DND-41 (cell line): ENCODE measurements around the gene EXT2.

ENCODE experiments used
- ATAC-seq: fragments of 200-7000 bp; cut with Tn5 transposase; 3 replicates; pipeline ENCODE4 v1.9.1; 2021; ENCODE audit warnings: low read depth; ENCODE audit not compliant: insufficient read depth
- DNase-seq: peaks from one replicate; pipeline ENCODE4 v3.0.0-alpha.2; 2020
- H2AFZ ChIP-seq: 2 replicates; pipeline ENCODE4 v1.6.0; 2012; ENCODE audit warnings: low read depth, low read length
- H3K27ac ChIP-seq: 2 replicates; pipeline ENCODE4 v1.5.1; 2012; ENCODE audit warnings: low read length, inconsistent platforms
- H3K27me3 ChIP-seq: fragments of 200-600 bp; sonication (generic); 2 replicates; pipeline ENCODE4 v1.6.0; 2012; ENCODE audit warnings: low read length, mild to moderate bottlenecking, inconsistent platforms; ENCODE audit not compliant: insufficient read depth, poor library complexity
- H3K36me3 ChIP-seq: 2 replicates; pipeline ENCODE4 v1.5.1; 2012; ENCODE audit warnings: low read length, inconsistent platforms; ENCODE audit not compliant: insufficient read depth
- H3K4me1 ChIP-seq: 2 replicates; pipeline ENCODE4 v1.5.1; 2012; ENCODE audit warnings: mild to moderate bottlenecking, low read length; ENCODE audit not compliant: insufficient read depth
- H3K4me2 ChIP-seq: 2 replicates; pipeline ENCODE4 v1.6.0; 2012; ENCODE audit warnings: mild to moderate bottlenecking, moderate library complexity, low read length, inconsistent platforms; ENCODE audit not compliant: insufficient read depth
- H3K4me3 ChIP-seq, 2 experiments: fragments of 200-600 bp in 1 of 2; shearing (Covaris generic) in 1 of 2; 2 replicates each; pipeline ENCODE4 v1.5.1; 2012 to 2016; ENCODE audit warnings: inconsistent platforms in 2 of 2, low read length in 2 of 2, mild to moderate bottlenecking in 2 of 2, low read depth in 1 of 2, moderate library complexity in 1 of 2
- H3K79me2 ChIP-seq: 2 replicates; pipeline ENCODE4 v1.6.0; 2012; ENCODE audit warnings: low read length, inconsistent platforms; ENCODE audit not compliant: insufficient read depth
- H3K9ac ChIP-seq: 2 replicates; pipeline ENCODE4 v1.6.0; 2012; ENCODE audit warnings: low read depth, mild to moderate bottlenecking, inconsistent platforms, low read length, moderate library complexity
- H3K9me3 ChIP-seq: 2 replicates; pipeline ENCODE4 v1.5.1; 2012; ENCODE audit warnings: low read length, moderate library complexity, mild to moderate bottlenecking, inconsistent platforms; ENCODE audit not compliant: insufficient read depth, severe bottlenecking
- H4K20me1 ChIP-seq: 2 replicates; pipeline ENCODE4 v1.6.0; 2012; ENCODE audit warnings: low read length; ENCODE audit not compliant: insufficient read depth
- EZH2 ChIP-seq: IDR thresholded peaks from 3 replicates; pipeline ENCODE4 v1.6.1; 2012; ENCODE audit warnings: borderline replicate concordance, low read depth, mild to moderate bottlenecking, moderate library complexity, low read length, inconsistent platforms; ENCODE audit not compliant: severe bottlenecking
- TF ChIP-seq, protein P1 (sequence below): IDR thresholded peaks from 2 replicates; pipeline ENCODE4 v1.5.1; 2012; ENCODE audit warnings: borderline replicate concordance, low read length, moderate library complexity, mild to moderate bottlenecking; ENCODE audit not compliant: poor library complexity, severe bottlenecking; ENCODE audit errors: extremely low read depth

Gene EXT2

DNA sequence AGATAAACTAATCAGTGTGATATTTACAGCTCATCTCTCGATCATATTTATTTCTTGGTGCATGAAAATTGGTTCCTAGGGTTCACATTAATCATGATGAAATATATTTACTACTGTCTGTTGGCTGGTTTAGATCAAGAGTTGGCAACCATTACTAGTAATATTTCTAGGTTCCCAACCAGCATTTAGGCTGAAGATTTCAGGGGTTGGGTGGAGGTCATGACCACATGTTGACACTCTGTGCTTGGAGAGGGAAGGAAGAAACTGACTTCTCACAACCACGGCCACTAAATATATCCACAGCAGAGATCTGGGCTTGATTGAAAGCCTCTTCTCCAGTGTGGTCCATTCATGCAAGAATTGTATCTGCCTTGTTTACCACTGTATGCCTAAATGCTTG lies 126.5 kb downstream of the EXT2 start:
- ATAC-seq (no peak), DNase-seq (no peak)
- Histone ChIP-seq H3K79me2 (no peaks in the 10 kb centered on the region), H3K27me3 (no peaks in the 10 kb centered on the region), H3K27ac (no peak overlapping the region), H3K4me3 (no peak overlapping the region), H3K9me3 (no peaks in the 10 kb centered on the region), H3K4me2 (no peak overlapping the region), H3K36me3 (no peaks in the 10 kb centered on the region), H3K9ac (no peak overlapping the region), H2AFZ (no peak overlapping the region), H4K20me1 (no peaks in the 10 kb centered on the region), H3K4me1 (no peaks in the 10 kb centered on the region)
- no peak for TF ChIP-seq EZH2
- TF ChIP-seq, protein P1, sequence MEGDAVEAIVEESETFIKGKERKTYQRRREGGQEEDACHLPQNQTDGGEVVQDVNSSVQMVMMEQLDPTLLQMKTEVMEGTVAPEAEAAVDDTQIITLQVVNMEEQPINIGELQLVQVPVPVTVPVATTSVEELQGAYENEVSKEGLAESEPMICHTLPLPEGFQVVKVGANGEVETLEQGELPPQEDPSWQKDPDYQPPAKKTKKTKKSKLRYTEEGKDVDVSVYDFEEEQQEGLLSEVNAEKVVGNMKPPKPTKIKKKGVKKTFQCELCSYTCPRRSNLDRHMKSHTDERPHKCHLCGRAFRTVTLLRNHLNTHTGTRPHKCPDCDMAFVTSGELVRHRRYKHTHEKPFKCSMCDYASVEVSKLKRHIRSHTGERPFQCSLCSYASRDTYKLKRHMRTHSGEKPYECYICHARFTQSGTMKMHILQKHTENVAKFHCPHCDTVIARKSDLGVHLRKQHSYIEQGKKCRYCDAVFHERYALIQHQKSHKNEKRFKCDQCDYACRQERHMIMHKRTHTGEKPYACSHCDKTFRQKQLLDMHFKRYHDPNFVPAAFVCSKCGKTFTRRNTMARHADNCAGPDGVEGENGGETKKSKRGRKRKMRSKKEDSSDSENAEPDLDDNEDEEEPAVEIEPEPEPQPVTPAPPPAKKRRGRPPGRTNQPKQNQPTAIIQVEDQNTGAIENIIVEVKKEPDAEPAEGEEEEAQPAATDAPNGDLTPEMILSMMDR = no peak

DNA sequence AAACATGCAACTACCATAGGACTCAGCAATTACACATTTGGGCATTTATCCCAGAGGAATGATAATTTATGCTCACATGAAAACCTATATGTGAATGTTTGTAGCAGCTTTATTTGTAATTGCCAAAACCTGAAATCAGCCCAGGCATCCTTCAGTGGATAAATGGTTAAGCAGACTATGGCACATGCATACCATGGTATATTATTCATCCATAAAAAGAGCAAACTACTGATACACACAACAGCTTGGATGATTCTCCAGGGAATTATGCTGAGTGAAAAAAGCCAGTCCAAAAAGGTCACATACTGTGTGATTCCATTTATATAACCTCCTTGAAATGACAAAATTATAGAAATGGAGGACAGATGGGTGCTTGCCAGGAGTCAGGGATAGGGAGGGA lies 127.8 kb downstream of the EXT2 start:
- H2AFZ ChIP-seq = no peak overlapping the region
- no peak overlapping the region for H3K4me3 ChIP-seq
- no peaks in the 10 kb centered on the region for H3K36me3 ChIP-seq
- H3K9ac ChIP-seq = no peak overlapping the region
- no peak overlapping the region for H3K4me2 ChIP-seq
- no peak for ATAC-seq
- no peaks in the 10 kb centered on the region for H3K4me1 ChIP-seq
- H3K27ac ChIP-seq = no peak overlapping the region
- DNase-seq = no peak
- H3K79me2 ChIP-seq = no peaks in the 10 kb centered on the region
- no peaks in the 10 kb centered on the region for H4K20me1 ChIP-seq
- TF ChIP-seq, protein P1 = no peak
- TF ChIP-seq EZH2 = no peak
- no peaks in the 10 kb centered on the region for H3K27me3 ChIP-seq
- no peaks in the 10 kb centered on the region for H3K9me3 ChIP-seq

DNA sequence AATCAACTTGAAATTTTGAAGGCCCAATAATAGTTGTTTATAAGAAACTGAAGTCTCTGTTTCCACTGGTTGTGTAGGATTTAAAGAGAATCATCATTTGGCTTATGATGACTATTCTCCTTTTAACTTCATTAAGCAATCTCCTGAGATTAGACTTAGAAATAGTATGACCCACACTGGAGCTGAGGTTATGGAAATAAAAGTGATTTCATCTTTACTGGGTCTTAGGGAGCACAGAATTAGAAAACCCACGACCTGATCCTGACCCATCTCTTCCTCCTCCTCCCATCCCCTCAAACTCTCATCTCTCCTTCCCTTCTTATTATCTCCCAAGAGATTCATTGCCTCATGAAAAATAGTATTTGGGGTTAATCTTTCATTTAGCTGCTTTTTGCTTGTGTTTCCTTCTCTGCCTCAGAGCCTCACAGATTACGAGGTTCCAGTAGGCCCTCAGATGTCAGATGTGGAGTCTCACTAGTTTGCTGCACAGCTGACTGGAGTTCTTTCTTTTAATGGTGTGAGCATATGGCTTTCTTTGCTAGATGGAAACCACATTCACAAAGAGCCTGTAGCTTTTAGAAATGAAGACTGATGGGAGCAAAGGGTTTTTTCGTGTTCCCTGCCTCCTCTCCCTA lies 129.5 kb downstream of the EXT2 start:
- ATAC-seq (no peak), DNase-seq (no peak)
- Histone ChIP-seq H3K4me1 (no peaks in the 10 kb centered on the region), H3K27ac (no peak overlapping the region), H3K27me3 (no peaks in the 10 kb centered on the region), H3K4me2 (no peak overlapping the region), H4K20me1 (no peaks in the 10 kb centered on the region), H3K79me2 (no peaks in the 10 kb centered on the region), H3K9me3 (no peaks in the 10 kb centered on the region), H3K36me3 (no peaks in the 10 kb centered on the region), H3K4me3 (no peak overlapping the region), H3K9ac (no peak overlapping the region), H2AFZ (no peak overlapping the region)
- TF ChIP-seq EZH2 = no peak
- TF ChIP-seq, protein P1 = no peak
